HepG2 (cell line): ENCODE data around the gene RAP1A. TPM values are rescaled to one million over a fixed set of nuclear protein-coding genes. Genes with fewer than 3 reads are reported as not detected.

Experiments
- ARHGAP35 ChIP-seq: sonication (generic); formaldehyde crosslinking; IDR thresholded peaks from 2 replicates; pipeline ENCODE4 v1.9.0; 2022; ENCODE audit warnings: mild to moderate bottlenecking, inconsistent platforms, moderate library complexity, missing genetic modification reagents, borderline replicate concordance
- ATF7-NPFF ChIP-seq: sonication (generic); formaldehyde crosslinking; IDR thresholded peaks from 2 replicates; pipeline ENCODE4 v1.8.1; 2023; ENCODE audit warnings: mild to moderate bottlenecking, low read depth, missing genetic modification reagents, moderate library complexity
- ETV6 ChIP-seq: sonication (generic); formaldehyde crosslinking; conservative IDR thresholded peaks from 2 replicates; pipeline ENCODE4 v1.4.0; 2020; ENCODE audit warnings: missing genetic modification reagents
- HNRNPLL ChIP-seq: fragments of 200-400 bp; formaldehyde crosslinking; IDR thresholded peaks from 2 replicates; pipeline ENCODE4 v1.6.1; 2017; ENCODE audit warnings: mild to moderate bottlenecking, low read depth, low read length; ENCODE audit not compliant: poor library complexity, severe bottlenecking
- MTF2 ChIP-seq: sonication (generic); formaldehyde crosslinking; IDR thresholded peaks from 2 replicates; pipeline ENCODE4 v1.5.0; 2020; ENCODE audit warnings: missing genetic modification reagents, borderline replicate concordance
- SUZ12 ChIP-seq: fragments of 150-350 bp; IDR thresholded peaks from 2 replicates; pipeline ENCODE4 v1.6.1; 2014; ENCODE audit warnings: low read depth, low read length
- TAF1 ChIP-seq: sonication (generic); formaldehyde crosslinking; IDR thresholded peaks from 2 replicates; pipeline ENCODE4 v1.4.0; 2020; ENCODE audit warnings: missing genetic modification reagents
- ZC3H4 ChIP-seq: sonication (generic); formaldehyde crosslinking; IDR thresholded peaks from 2 replicates; pipeline ENCODE4 v1.4.0; 2020; ENCODE audit warnings: missing genetic modification reagents, borderline replicate concordance
- ZNF253 ChIP-seq: sonication (generic); formaldehyde crosslinking; IDR thresholded peaks from 2 replicates; pipeline ENCODE4 v1.8.0; 2022; ENCODE audit warnings: mild to moderate bottlenecking, missing genetic modification reagents, borderline replicate concordance
- ZNF282 ChIP-seq: fragments of 450-650 bp; IDR thresholded peaks from 2 replicates; pipeline ENCODE4 v1.6.1; 2018; ENCODE audit not compliant: partially characterized antibody
- ZNF430 ChIP-seq: sonication (generic); formaldehyde crosslinking; IDR thresholded peaks from 2 replicates; pipeline ENCODE4 v1.9.0; 2021; ENCODE audit warnings: mild to moderate bottlenecking, missing genetic modification reagents
- ZNF543 ChIP-seq: sonication (generic); formaldehyde crosslinking; IDR thresholded peaks from 2 replicates; pipeline ENCODE4 v1.4.0; 2020; ENCODE audit warnings: mild to moderate bottlenecking, missing genetic modification reagents
- ZNF670 ChIP-seq: sonication (generic); formaldehyde crosslinking; IDR thresholded peaks from 2 replicates; pipeline ENCODE4 v1.8.0; 2022; ENCODE audit warnings: mild to moderate bottlenecking, missing genetic modification reagents, borderline replicate concordance
- ZNF766 ChIP-seq: sonication (generic); formaldehyde crosslinking; IDR thresholded peaks from 2 replicates; pipeline ENCODE4 v1.5.0; 2020; ENCODE audit warnings: missing genetic modification reagents, borderline replicate concordance
- ZSCAN25 ChIP-seq: sonication (generic); formaldehyde crosslinking; IDR thresholded peaks from 2 replicates; pipeline ENCODE4 v1.8.0; 2022; ENCODE audit warnings: mild to moderate bottlenecking, missing genetic modification reagents
- polyA plus RNA-seq, 8 experiments: library from polyadenylated mRNA; depleted of rRNA in 3 of 8; stranded (reverse) in 7 of 8; unstranded in 1 of 8; fragments of >200 nt; fragmentation: Illumina TruSeq in 4 of 8; extraction: Trizol in 4 of 8; gene quantifications; 2 replicates each; pipeline versions ENCODE4 v1.2.1 to v1.2.3, GENCODE V29; 2011 to 2016; ENCODE audit warnings: low read depth in 4 of 8, missing spikeins in 1 of 8, mixed read lengths in 1 of 8; ENCODE audit not compliant: insufficient read depth in 1 of 8
- total RNA-seq, 5 experiments: library from RNA; depleted of rRNA; stranded (reverse); fragments of >200 nt; fragmentation: Illumina TruSeq; extraction: Trizol; gene quantifications; 2 replicates each; pipeline ENCODE4 v1.2.3, GENCODE V29; 2016; ENCODE audit warnings: low read depth in 1 of 5
- TF ChIP-seq, protein P1 (sequence below): sonication (generic); formaldehyde crosslinking; IDR thresholded peaks from 2 replicates; pipeline ENCODE4 v1.4.0; 2020; ENCODE audit warnings: mild to moderate bottlenecking, missing genetic modification reagents
- TF ChIP-seq, protein P2 (sequence below): sonication (generic); formaldehyde crosslinking; IDR thresholded peaks from 2 replicates; pipeline ENCODE4 v1.9.0; 2022; ENCODE audit warnings: low read depth, missing genetic modification reagents
- TF ChIP-seq, protein P3 (sequence below): IDR thresholded peaks from 2 replicates; pipeline ENCODE4 v1.6.1; 2016; ENCODE audit warnings: low read depth
- TF ChIP-seq, protein P4 (sequence below): sonication (generic); formaldehyde crosslinking; IDR thresholded peaks from 2 replicates; pipeline ENCODE4 v1.5.1; 2020; ENCODE audit warnings: missing genetic modification reagents, mild to moderate bottlenecking, borderline replicate concordance

Gene RAP1A
- total and polyA plus RNA-seq, 2 of the 13 experiments (the other 11 are each of a cell fraction or from before 2014, with no cell fraction given), result 19.0 to 20.7 TPM

DNA sequence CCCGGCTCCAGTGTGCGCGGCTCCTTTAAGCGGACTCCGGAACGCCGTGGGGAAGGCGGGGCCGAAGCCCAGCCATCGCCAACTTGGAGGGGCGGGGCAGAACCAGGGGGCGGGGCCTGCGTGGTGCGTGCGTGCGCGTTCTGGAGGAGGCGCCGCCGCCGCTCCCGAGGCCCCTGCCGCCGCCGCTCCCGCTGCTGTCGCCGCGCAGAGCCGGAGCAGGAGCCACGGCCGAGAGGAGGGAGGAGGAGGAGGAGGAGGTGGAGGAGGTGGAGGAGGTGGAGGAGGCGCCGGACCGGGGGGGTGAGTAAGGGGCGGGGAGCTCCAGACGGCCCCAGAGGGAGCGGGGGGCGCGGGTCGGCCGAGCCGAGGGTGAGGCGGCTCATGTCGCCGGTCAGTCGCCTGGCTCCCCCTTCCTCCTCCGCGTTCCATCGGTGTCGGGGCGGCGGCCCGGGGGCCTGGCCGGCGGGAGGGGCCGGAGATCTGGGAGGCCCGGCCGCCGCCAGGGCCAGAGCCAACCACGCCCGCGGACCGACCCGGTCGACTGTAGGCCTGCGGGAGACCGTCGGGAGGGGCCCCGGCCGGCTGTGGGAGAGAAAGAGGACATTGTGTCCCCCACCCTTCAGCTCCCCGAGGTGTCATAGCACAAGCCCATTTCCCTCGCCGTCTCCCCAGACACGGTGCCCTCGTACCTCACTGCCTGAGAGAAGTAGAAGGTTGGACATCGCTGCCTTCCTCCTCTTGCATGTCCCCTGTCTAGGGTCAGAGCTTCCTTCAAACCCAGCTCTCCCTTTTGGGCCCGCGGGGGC lies at the start of gene RAP1A (continued):
- TF ChIP-seq ATF7-NPFF (CRISPR knock-in tag), result no peak
- TF ChIP-seq, protein P1, sequence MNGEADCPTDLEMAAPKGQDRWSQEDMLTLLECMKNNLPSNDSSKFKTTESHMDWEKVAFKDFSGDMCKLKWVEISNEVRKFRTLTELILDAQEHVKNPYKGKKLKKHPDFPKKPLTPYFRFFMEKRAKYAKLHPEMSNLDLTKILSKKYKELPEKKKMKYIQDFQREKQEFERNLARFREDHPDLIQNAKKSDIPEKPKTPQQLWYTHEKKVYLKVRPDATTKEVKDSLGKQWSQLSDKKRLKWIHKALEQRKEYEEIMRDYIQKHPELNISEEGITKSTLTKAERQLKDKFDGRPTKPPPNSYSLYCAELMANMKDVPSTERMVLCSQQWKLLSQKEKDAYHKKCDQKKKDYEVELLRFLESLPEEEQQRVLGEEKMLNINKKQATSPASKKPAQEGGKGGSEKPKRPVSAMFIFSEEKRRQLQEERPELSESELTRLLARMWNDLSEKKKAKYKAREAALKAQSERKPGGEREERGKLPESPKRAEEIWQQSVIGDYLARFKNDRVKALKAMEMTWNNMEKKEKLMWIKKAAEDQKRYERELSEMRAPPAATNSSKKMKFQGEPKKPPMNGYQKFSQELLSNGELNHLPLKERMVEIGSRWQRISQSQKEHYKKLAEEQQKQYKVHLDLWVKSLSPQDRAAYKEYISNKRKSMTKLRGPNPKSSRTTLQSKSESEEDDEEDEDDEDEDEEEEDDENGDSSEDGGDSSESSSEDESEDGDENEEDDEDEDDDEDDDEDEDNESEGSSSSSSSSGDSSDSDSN (CRISPR knock-in tag), result peak; percentile 80; the same call in 1 of the 2 replicates
- TF ChIP-seq, protein P2, sequence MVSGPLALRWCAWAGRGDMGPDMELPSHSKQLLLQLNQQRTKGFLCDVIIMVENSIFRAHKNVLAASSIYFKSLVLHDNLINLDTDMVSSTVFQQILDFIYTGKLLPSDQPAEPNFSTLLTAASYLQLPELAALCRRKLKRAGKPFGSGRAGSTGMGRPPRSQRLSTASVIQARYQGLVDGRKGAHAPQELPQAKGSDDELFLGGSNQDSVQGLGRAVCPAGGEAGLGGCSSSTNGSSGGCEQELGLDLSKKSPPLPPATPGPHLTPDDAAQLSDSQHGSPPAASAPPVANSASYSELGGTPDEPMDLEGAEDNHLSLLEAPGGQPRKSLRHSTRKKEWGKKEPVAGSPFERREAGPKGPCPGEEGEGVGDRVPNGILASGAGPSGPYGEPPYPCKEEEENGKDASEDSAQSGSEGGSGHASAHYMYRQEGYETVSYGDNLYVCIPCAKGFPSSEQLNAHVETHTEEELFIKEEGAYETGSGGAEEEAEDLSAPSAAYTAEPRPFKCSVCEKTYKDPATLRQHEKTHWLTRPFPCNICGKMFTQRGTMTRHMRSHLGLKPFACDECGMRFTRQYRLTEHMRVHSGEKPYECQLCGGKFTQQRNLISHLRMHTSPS (CRISPR knock-in tag), result 0 out of 2 replicates have a peak, but pooled peaks have one; percentile 7
- no peak for TF ChIP-seq ZNF253
- TF ChIP-seq ZNF282, result no peak
- TF ChIP-seq, protein P3, sequence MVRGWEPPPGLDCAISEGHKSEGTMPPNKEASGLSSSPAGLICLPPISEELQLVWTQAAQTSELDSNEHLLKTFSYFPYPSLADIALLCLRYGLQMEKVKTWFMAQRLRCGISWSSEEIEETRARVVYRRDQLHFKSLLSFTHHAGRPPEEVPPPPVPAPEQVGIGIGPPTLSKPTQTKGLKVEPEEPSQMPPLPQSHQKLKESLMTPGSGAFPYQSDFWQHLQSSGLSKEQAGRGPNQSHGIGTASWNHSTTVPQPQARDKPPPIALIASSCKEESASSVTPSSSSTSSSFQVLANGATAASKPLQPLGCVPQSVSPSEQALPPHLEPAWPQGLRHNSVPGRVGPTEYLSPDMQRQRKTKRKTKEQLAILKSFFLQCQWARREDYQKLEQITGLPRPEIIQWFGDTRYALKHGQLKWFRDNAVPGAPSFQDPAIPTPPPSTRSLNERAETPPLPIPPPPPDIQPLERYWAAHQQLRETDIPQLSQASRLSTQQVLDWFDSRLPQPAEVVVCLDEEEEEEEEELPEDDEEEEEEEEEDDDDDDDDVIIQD (CRISPR knock-in tag), result no peak
- TF ChIP-seq ZNF543 (CRISPR knock-in tag), result 0 out of 2 replicates have a peak, but pooled peaks have one; percentile 42
- TF ChIP-seq HNRNPLL, result peak; percentile 39
- TF ChIP-seq ZNF766, result no peak
- no peak for TF ChIP-seq ZC3H4 (CRISPR knock-in tag)
- no peak for TF ChIP-seq ARHGAP35 (CRISPR knock-in tag)
- TF ChIP-seq ZNF670 (CRISPR knock-in tag), result peak; percentile 45; the same call in 1 of the 2 replicates
- no peak for TF ChIP-seq ZSCAN25 (CRISPR knock-in tag)
- peak; percentile 63 for TF ChIP-seq TAF1 (CRISPR knock-in tag)
- TF ChIP-seq MTF2 (CRISPR knock-in tag), result 0 out of 2 replicates have a peak, but pooled peaks have one; percentile 47
- no peak; the same call in 1 of the 2 replicates for TF ChIP-seq ZNF430 (CRISPR knock-in tag)
- TF ChIP-seq ETV6, result no peak
- TF ChIP-seq SUZ12, result no peak
- TF ChIP-seq, protein P4, sequence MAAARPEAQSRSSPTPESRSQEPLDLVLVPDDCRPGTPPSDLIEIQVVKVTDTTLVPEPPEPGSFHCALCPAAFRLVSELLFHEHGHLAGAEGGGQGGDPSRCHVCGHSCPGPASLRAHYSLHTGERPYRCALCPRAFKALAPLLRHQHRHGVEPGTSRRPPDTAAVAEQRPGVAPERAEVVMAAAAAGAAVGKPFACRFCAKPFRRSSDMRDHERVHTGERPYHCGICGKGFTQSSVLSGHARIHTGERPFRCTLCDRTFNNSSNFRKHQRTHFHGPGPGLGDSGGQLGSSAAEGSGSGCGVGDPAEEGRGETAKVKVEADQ, result no peak
